Suppressor macrophage treated with lipopolysaccharide for 1 hour (primary cell): ENCODE results near the gene CCR6.
A peak's percentile ranks its signal among the peaks of the same experiment; 100 is the strongest.

ENCODE experiments used
- DNase-seq, 3 donors: peaks; one replicate each; pipeline ENCODE4 v3.0.0-alpha.2; 2020 to 2022

CCR6 gene

GRCh38 chr6:167121335-167121841, 1.5 kb upstream of the CCR6 start:
- no peak for DNase-seq

- no peak for DNase-seq
Observed at GRCh38 chr6:167122041-167122826, 662 bp upstream of the CCR6 start.

GRCh38 chr6:167124753-167125152, 1.9 kb downstream of the CCR6 start:
- DNase-seq: no peak

GRCh38 chr6:167125410-167125809, 2.5 kb downstream of the CCR6 start:
- no peak for DNase-seq

DNA sequence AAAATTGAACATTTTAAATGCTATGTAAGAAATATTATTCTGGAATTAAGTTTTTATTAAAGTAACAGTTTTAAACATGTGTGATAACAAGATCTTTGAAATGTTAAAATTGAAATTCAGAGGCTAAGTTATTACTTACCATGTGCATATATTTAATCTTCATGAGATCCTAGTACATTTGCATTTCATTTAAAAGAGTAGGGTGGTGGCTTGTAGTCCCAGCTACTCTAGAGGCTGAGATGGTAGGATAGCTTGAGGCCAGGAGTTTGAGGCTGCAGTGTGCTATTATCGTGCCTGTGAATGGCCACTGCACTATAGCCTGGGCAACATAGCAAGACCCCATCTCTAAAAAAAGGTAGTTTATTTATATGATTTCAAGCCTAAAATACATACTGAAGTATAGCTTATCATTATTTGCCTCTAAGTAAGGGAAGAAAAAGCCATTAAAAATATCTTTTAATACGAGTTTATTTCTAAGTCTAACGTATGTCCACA, 3.0 kb downstream of the CCR6 start:
- no peak for DNase-seq

GRCh38 chr6:167127785-167128531, 5.1 kb downstream of the CCR6 start:
- DNase-seq: no peak

DNA sequence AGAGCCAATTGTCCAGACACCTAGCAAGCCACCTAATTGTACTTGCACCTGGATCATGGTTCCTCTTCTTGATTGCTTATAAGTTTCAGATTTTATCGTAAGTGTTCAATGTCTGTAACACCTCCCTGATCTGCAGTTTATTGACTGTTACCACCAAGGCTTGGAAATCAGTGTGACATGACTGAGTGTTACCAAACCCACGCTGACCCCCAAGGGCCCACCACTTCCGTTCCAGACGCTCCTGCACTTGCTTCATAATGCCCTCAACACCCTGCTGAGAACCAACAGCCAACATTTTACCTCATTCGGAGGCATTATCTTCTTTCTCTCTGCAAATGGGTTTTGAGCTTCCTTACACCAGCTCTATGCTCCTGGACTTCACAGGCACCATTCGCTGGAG, 6.3 kb downstream of the CCR6 start:
- DNase-seq: no peak

- DNase-seq: no peak
Observed at GRCh38 chr6:167129562-167129961, 6.7 kb downstream of the CCR6 start.

GRCh38 chr6:167130008-167130677, 7.2 kb downstream of the CCR6 start:
- DNase-seq: no peak

GRCh38 chr6:167130712-167131684, 8.1 kb downstream of the CCR6 start:
- DNase-seq: no peak

DNA sequence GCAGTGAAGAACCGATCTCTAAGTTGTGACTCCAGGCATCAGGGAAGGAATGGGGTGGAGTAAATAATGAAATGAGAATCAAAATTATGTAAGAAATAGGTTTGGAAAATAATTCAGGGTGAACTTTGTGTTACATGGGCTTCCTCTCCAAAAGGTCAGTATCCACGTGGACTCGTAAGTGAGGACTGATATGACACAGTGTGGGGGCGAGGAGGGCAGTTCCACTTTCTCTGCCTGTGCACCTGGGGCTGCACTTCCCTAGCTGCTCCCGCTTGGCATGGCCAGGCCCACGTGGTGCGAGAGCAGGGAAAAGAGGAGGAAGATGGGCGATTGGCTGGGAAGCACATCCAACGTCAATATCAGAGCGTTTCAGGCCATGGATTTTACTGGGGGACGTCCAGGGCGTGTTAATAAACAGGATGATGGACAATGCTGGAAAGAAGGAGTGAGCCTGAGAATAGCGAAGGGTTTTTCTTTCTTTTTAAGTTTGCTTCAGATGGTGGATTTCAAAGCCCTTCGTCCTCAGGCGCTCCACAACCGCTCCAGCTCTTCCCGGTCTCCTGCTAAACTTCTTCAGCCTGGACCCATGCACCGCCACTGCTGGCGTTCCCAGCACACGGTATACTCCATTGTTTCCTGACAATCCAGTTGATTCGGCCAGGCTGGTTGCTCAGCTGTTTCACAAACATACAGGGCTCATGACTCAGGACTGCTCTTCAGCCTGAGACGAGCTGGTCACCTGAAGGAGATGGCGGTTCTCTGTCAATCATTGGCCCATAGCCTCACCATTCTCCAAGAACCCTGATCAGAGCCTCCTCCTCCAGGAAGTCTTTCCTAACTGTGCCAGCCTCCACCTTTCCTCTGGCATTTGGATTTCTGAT, 11.8 kb downstream of the CCR6 start:
- DNase-seq: no peak

DNA sequence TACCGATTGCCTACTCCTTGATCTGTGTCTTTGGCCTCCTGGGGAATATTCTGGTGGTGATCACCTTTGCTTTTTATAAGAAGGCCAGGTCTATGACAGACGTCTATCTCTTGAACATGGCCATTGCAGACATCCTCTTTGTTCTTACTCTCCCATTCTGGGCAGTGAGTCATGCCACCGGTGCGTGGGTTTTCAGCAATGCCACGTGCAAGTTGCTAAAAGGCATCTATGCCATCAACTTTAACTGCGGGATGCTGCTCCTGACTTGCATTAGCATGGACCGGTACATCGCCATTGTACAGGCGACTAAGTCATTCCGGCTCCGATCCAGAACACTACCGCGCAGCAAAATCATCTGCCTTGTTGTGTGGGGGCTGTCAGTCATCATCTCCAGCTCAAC, 13.5 kb downstream of the CCR6 start:
- peak; percentile 30 to 57 (median 50) for DNase-seq

DNA sequence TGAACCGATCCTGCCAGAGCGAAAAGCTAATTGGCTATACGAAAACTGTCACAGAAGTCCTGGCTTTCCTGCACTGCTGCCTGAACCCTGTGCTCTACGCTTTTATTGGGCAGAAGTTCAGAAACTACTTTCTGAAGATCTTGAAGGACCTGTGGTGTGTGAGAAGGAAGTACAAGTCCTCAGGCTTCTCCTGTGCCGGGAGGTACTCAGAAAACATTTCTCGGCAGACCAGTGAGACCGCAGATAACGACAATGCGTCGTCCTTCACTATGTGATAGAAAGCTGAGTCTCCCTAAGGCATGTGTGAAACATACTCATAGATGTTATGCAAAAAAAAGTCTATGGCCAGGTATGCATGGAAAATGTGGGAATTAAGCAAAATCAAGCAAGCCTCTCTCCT, 14.2 kb downstream of the CCR6 start:
- no peak for DNase-seq

- DNase-seq: no peak
Observed at GRCh38 chr6:167137881-167138280, 15.0 kb downstream of the CCR6 start.

- no peak for DNase-seq
Observed at GRCh38 chr6:167139761-167140160, 16.9 kb downstream of the CCR6 start.

GRCh38 chr6:167140589-167141474, 17.9 kb downstream of the CCR6 start:
- DNase-seq: peak; percentile 22 to 38 (median 34)

GRCh38 chr6:167141667-167142432, 19.0 kb downstream of the CCR6 start:
- DNase-seq: peak; percentile 54 to 75 (median 56)

GRCh38 chr6:167142433-167142761, 19.5 kb downstream of the CCR6 start:
- no peak for DNase-seq

DNA sequence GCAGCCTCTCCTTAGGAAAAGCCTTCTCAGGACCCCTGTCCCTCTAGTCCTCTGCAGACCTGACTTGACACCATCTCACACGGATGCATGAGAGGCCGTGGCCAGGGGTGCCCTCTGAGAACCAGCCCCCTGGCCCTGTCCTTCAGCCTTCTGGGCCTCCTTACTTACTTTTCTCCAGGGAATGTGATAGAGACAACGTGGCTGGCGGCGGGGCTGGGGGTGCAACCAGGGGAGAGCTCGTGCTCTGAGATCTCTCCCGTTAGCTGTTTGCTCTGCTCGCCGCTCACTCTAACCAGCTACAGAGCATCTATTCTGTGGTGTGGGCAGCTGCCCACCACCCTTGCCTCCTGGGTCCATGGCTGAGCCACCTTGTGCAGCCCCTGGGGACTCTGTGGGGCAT, 20.1 kb downstream of the CCR6 start:
- DNase-seq: no peak
